ENCODE data around the gene INTS6L. TPM values are rescaled to one million over a fixed set of nuclear protein-coding genes. Genes with fewer than 3 reads are reported as not detected.

INTS6L gene
- total RNA-seq, 4 donors from 2014 or later: 0.19 to 1.6 (median 0.93) TPM

GRCh38 chrX:135512508-135513129 lies 7.8 kb upstream of the INTS6L start:
- H3K27me3 ChIP-seq: no peaks in the 10 kb centered on the region
- TF ChIP-seq CTCF (IDR thresholded peaks at IDR 0.05 in 4 of 5, conservative IDR thresholded peaks at IDR 0.05 in 1 of 5) (no peak), POLR2A (IDR thresholded peaks at IDR 0.05) (no peak)
- DNase-seq (no peak), ATAC-seq (no peak)
- H3K4me1 ChIP-seq: no peaks in the 10 kb centered on the region
- intact Hi-C loops (cut with DNase I; ENCODE audit: low total_unique reads): no loop called here
- H3K36me3 ChIP-seq: no peaks in the 10 kb centered on the region
- no peak overlapping the region for H3K4me3 ChIP-seq
- in situ Hi-C loops (cut with MboI; ENCODE audit: low sequenced_read_pairs in 4 of 4): no loop called here
- H3K9me3 ChIP-seq: no peaks in the 10 kb centered on the region
- no peak overlapping the region for H3K27ac ChIP-seq

GRCh38 chrX:135513130-135513515 lies 7.3 kb upstream of the INTS6L start:
- intact Hi-C loops (cut with DNase I; ENCODE audit: low total_unique reads) (no loop called here), in situ Hi-C loops (cut with MboI; ENCODE audit: low sequenced_read_pairs in 4 of 4) (no loop called here)
- H3K9me3 ChIP-seq: no peaks in the 10 kb centered on the region
- H3K27me3 ChIP-seq: no peaks in the 10 kb centered on the region
- H3K4me3 ChIP-seq: no peak overlapping the region
- no peaks in the 10 kb centered on the region for H3K36me3 ChIP-seq
- no peak for ATAC-seq
- DNase-seq: no peak
- TF ChIP-seq POLR2A (IDR thresholded peaks at IDR 0.05) (no peak), CTCF (IDR thresholded peaks at IDR 0.05 in 4 of 5, conservative IDR thresholded peaks at IDR 0.05 in 1 of 5) (no peak)
- H3K4me1 ChIP-seq: no peaks in the 10 kb centered on the region
- no peak overlapping the region for H3K27ac ChIP-seq

GRCh38 chrX:135516376-135516775 lies 4.1 kb upstream of the INTS6L start:
- no peaks in the 10 kb centered on the region for H3K9me3 ChIP-seq
- H3K36me3 ChIP-seq: no peaks in the 10 kb centered on the region
- TF ChIP-seq CTCF (IDR thresholded peaks at IDR 0.05 in 4 of 5, conservative IDR thresholded peaks at IDR 0.05 in 1 of 5) (no peak), POLR2A (IDR thresholded peaks at IDR 0.05) (no peak)
- H3K27me3 ChIP-seq: peaks cover 0 to 8% (median 0%) of the 10 kb centered on the region in 3 donors
- no peak for ATAC-seq
- no peaks in the 10 kb centered on the region for H3K4me1 ChIP-seq
- no peak overlapping the region for H3K4me3 ChIP-seq
- in situ Hi-C loops (cut with MboI; ENCODE audit: low sequenced_read_pairs in 4 of 4) (no loop called here), intact Hi-C loops (cut with DNase I; ENCODE audit: low total_unique reads) (no loop called here)
- no peak overlapping the region for H3K27ac ChIP-seq
- DNase-seq: no peak

GRCh38 chrX:135518161-135518560 lies 2.3 kb upstream of the INTS6L start:
- DNase-seq (no peak), ATAC-seq (no peak)
- in situ Hi-C loops (cut with MboI; ENCODE audit: low sequenced_read_pairs in 4 of 4): no loop called here

More at GRCh38 chrX:135518161-135518560, 2.3 kb upstream of the INTS6L start:
- no peaks in the 10 kb centered on the region for H3K36me3 ChIP-seq
- intact Hi-C loops (cut with DNase I; ENCODE audit: low total_unique reads): no loop called here
- H3K4me3 ChIP-seq: no peak overlapping the region
- H3K27me3 ChIP-seq: peaks cover 0 to 16% (median 7%) of the 10 kb centered on the region in 3 donors
- no peak overlapping the region for H3K27ac ChIP-seq
- H3K9me3 ChIP-seq: no peaks in the 10 kb centered on the region
- no peak for TF ChIP-seq POLR2A (IDR thresholded peaks at IDR 0.05)
- TF ChIP-seq CTCF (IDR thresholded peaks at IDR 0.05 in 4 of 5, conservative IDR thresholded peaks at IDR 0.05 in 1 of 5): no peak
- no peaks in the 10 kb centered on the region for H3K4me1 ChIP-seq
